NCI-H446 treated with DMSO at 0.1 percent for 48 hours (cell line): Measurements from ENCODE around the gene FCN1.
"Not testable (repeated sequence)": the region's sequence is repeated elsewhere in the genome, so short reads cannot be mapped to it uniquely, and the experiment has no call there.

Source experiments
- DNase-seq: peaks from one replicate; lab custom pipeline; 2025; lab: John Stamatoyannopoulos, UW

The FCN1 gene

DNA sequence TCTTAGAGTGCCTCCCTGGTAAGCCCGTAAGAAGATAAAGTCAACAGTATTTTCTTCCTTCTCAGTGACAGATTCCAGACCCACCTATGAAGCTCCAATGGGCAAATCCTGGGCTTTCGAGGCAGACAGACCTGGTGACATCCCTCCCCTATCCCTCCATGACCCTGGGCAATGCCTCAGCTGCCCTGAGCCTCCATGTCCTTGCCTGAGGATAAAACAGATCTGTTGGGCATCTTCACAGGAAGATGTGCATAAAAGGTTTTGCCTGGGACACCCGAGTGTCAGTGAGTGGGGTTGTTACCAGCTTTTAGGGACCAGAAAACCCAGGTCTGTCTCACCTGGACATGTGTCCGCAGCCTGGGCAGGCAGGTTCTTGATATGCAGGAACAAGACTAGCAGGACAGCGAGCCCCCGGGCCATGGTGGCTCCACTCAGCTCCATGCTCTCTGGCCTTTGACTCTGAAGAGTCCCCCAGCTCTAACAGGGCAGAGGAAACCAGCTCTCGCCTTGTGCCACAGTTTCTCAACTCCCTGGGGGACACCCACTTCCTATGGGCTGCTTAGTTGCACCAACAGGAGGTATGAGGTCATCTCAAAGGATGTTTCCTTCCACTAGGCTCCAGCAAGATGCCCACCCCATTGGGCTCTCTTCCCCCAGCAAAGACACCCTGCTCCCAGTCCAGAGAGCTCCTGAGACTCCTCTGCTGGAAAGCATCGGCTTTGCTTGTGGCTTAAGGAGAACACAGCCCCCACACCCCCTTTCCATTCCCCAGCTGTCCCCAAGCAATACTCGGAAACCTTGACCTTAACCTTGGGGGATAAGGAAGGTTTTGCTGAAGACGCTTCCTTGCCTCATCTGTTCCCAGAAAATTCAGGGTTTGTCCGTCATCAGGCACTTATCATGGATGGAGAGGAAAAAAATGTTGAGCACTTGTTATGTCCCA is at the start of gene FCN1:
FCN1 (minus strand) TSS at position 482 of the 943 bp plus-strand sequence; CDS start at position 441, 41 bp downstream.
- DNase-seq, result no peak

DNA sequence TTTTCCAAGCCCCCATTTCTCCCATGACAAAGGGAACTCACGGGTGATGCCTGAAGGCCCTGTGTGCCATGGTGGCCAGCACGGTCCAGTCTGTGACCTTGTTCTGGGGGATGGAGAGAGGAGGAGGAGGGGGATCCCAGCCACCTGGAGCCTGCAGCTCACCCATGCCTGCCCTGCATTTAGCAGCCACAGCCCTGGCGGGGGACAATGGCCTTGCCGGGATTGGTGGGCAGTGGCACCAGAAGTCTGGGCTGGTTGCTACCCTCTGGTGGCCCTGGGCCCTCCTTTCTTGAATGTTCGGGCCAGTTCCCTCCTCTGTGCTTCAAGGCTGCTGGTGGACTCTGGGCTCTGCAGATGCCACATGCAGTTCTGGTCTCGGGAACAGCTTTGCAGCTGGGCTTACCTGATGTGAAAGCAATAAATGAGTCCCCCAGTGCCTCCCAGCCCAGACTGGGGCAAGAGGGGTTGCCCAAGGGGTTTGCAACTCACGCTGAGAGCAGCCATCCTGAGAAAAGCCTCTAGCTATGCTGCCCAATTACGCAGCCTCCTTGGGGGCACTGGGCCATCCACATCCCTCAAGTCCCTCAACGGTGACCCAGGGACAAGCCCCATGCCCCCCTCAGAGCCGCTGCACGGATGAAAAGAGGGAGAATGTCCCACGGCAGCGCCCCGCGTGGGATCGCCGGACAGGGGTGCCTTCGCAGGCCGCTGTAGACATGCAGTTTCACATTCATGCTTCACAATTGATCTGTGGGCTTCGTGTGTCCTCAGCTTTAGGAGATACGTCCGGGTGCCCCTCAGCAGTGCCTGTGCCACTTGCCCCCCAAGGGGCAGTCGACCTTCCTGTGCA is 49.2 kb upstream of the FCN1 start:
- DNase-seq, result no peak

DNA sequence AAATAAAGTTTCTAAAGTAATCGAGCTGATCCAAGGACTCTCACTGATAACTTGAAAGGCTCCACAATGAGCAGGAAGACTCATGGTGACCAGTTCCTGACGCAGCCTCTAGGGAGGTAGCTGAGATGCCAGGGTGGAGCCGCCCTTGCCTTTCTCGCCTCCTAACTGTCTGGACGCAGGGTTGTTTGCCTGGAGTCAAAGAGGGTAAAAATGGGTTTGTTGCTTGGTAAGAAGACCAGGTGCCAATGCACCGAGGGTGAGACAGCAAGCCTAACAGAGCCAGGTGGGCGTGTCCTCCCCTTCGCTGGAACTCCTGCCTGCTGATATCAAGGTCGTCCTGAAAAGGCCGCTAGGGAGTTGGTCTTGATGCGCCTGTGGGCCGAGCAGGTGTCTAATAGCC is 48.6 kb upstream of the FCN1 start:
- no peak for DNase-seq

DNA sequence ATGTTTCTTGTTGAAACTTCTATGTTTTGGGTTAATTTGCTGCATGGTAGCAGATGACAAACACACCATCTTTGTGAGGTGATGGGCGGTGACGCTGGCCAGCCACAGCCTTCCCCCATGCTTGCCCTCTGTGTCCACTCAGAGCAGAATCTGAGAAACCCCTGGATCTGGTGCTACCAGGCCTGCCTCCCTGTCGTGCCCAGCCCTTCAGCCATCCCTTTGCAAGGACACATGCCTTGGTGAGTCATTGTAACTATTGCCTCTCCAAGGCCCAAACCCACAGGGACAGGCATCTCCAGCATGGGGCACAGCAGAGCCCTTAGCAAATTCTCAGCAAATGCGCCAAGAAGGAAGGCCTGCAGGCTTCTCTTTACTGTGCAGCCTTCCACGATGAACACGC is 48.1 kb upstream of the FCN1 start:
- DNase-seq, result no peak

DNA sequence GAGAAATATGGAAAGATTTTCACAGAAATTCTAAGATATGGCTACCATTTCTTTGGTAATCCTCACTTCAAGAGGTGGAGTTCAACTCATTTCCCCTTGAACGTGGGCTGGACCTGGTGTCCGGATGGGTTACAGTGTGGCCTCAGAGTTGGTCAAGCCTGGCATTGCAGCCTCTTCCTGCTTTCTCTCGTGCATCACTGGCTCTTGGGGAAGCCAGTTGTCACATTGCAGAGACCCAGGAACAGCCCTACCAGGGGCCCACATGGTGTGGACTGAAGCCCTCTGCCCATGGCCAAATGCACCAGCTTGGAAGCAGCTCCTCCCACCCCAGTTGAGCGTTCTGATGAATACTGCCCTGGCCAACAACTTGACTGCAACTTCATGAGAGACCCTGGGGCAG is 47.7 kb upstream of the FCN1 start:
- no peak for DNase-seq

DNA sequence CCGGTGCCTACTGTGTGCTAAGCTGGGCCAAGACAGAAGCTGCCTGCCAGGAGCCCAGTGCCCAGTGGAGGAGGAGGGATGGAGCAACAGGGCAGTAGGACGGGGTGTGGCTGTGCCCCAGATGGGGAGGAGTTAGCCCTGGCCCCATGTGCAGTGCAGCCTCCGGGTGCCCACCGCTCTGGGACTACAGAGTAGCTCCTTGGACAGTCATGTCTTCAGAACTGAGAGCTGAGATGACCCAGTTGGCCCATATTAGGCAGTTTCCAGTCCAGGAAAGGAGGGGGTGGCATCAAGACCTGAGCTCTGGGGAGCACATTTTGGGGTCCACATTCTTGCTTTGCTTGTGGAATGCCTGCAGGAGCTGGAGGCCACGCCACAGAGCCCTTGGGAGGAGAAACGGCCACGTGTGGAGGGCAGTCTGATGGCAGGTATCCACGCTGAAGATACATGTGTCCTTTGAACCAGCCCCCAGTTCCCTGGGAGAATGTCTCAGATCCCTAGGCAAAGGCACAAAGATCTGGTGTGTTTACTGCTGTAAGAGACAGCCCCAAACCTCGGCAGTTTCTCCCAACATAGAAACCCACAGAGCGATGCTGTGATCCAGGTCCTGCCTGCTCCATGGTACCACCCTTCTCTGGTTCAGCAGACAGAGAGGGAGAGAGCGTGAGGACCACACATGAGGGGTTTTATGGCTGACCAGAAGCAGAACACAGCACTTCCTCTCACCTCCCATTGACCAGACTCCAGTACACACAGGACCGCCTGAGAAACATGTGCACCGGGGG is 46.8 kb upstream of the FCN1 start:
- DNase-seq, result no peak

DNA sequence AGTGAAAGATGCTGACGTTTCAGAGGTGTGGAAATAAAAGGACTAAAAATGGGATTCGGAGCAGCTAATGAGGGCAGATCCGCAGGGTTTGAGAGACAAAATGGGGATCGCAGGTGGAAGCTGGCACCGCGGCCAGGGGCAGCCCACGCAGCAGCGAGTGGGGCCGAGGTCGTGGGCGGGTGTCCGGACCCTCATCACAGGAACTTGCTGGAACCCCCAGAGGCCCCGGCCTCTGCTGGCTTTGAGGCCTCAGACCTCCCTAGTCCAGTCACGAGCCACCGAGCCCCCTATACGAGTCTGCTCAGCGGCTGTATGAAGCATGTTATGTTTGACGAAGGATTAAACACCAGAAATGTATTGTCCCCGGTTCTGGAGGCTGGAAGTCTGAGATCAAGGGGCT is 45.8 kb upstream of the FCN1 start:
- DNase-seq, result no peak

DNA sequence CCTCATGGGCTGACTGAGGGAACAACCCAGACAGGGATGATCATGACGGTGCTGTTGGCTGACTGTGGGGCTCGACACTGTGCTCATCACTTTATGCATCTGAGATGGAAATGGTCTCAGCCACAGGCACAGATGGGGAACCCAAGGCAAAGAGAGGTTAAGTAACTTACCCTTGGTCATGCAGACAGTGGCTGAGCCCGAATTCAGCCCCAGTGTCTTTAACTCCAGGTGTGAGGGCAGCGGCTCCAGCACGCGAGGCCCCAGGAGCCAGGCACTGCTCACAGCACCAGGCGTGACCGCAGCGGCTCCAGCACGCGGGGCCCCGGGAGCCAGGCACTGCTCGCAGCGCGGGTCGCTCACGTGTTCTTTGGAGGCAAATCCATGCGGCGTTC is 45.3 kb upstream of the FCN1 start:
- no peak for DNase-seq

DNA sequence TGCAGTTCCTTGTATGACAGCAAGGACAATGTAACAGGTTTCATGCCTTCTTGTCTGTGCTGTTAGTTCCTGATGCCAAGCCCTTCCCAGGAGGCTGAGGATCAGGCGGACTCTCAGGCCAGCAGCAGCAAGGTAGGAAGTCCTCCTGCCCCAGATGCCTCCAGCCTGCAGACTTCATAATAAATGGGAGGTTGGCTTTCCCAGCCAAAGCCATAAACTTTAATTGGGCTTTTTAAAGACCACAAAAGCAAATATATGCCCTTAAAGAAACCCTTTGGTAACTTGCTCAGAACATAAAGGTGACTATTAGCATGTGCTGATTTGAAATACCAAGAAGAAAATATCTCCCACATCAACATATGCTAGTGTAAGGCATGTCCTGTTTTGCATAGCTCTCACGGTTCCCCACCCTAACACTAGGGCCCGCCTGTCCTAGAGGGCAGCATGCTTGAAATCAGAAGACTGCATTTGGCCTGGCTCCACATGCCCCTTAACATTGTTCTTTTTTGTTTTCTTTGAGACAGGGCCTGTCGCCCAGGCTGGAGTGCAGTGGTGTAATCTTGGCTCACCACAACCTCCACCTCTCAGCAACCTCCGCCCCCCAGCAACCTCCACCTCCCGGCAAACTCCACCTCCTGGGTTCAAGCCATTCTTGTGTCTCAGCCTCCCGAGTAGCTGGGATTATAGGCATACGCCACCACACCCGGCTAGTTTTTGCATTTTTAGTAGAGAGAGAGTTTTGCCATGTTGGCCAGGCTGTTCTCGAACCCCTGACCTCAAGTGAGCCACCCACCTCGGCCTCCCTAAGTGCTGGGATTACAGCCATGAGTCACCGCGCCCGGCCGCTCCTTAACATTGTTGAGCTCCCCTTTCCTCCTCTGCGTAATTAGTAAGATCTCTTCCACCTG is 44.6 kb upstream of the FCN1 start:
- no peak for DNase-seq

DNA sequence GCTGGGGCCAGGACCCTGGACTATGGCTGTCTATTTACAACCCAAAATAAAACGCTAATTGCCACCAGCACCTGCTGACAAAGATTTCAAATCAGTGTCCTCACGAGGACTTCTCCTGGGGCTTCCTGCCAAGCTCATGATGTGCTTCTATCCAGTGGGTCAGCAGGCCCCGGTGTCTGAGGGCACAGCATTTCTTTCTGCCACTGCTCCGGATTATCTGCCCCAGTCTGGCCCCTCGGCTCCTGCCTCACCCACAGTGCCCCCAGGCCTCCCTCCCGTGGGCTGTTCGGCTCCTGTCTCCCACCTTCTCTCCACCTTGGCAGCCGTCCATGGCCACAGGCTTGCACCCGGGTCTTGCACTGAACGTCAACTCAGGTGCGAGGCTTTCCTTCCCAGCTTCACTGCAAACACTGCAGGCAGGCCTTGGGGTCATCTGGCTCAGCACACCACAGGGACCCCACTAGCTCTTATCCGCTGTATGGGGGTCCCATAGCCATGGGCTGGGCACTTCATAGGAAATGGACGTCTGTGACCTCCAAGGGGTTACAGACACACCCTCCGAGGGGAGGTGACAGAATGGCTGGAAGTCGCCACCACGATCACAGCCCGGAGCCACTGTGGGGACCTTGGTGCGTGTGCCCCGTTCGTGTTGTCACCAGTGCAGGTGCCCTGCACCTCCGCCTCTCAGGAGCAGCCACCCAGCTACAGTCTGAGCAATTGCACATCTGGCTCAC is 43.8 kb upstream of the FCN1 start:
- DNase-seq, result no peak

DNA sequence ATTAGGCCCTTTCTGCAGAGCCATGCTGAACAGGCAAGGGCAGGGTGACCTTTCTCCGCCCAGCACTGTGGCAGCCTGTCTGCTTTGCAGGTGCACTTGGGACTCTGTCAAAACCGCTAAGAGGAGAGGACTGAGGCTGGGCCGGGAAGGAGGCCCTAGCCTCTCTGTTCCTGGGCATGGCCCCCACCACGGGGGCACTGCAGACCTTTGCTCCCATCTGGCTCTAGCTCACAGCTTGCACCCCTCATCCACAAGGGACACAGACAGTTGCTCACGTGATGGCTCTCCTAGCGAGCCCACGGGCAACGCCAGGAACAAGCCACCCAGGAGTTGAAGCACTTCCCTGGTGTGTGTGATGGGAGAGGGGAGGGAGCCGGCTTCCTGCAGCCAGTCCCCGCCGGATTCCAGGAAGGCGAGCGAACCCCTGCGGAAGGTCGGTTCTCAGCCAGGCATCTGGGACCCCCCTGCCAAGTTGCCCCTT is 43.0 kb upstream of the FCN1 start:
- no peak for DNase-seq

DNA sequence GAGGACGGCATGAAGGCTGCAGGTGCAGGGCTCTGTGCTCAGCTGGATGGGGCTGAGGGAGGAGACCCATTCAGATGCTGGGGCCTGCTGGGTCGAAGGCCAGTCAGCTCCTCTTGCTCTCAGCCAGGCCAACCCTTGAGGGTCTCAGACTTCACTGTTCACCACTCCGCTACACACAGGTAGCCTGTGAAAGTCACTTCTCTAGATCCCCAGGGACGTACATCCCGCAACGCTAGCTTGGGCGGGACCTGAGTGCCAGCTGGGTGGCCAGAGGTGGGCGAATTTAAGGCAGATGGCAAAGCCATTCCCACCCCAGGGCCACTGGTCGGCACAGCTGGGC is 42.2 kb upstream of the FCN1 start:
- no peak for DNase-seq

DNA sequence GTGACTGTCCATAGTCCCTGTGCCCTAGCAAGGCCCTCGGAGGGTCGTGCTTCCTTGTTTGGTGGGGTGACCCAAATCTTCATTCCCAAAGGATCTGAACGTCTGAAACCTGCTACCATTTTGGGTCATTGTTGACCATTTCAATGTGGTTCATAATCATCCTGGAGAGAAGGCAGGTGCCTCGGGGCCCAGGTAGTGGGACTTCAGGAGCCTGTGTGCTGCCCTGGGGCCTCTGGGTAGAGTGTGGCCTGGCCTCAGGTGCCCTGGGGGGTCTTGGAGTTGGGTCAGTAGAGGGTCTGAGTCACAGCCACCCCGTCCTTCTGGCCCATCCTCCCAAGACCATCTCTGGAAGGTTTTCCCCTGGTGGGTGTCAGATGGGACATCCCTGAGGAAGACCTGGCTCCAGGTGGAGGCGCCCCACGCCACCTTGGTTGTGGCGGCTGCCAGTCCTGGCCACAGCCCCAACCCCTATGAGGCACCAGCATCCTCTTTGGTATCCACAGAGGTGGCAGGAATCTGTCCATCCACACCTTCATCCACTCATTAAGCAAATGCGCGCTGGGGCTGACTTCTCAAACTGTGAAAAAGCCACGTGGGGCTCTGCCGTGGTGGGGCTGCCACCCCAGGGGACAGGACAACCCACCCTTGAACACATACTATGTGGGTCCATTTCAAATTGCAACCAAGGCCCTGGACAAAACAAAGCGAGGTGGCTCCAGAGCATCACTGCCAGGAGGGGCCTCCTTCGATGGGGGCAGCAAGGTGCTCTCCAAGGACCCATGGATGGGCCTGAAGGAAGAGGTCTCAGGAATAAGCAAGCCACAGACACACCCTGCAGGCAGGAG is 41.6 kb upstream of the FCN1 start:
- no peak for DNase-seq

DNA sequence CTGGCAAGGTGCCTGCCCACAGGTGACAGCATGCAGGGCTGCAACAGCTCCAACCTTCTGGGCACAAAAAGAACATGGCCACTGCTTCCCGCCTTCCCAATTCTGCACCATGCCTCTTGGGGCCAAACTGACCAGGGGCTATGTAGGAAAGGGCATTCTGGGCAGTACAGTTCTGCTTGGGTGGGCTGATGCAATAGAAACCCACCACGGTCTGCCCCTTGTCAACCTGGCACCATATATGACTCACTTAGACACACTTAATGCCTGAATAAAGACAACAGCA is 40.2 kb upstream of the FCN1 start:
- no peak for DNase-seq

DNA sequence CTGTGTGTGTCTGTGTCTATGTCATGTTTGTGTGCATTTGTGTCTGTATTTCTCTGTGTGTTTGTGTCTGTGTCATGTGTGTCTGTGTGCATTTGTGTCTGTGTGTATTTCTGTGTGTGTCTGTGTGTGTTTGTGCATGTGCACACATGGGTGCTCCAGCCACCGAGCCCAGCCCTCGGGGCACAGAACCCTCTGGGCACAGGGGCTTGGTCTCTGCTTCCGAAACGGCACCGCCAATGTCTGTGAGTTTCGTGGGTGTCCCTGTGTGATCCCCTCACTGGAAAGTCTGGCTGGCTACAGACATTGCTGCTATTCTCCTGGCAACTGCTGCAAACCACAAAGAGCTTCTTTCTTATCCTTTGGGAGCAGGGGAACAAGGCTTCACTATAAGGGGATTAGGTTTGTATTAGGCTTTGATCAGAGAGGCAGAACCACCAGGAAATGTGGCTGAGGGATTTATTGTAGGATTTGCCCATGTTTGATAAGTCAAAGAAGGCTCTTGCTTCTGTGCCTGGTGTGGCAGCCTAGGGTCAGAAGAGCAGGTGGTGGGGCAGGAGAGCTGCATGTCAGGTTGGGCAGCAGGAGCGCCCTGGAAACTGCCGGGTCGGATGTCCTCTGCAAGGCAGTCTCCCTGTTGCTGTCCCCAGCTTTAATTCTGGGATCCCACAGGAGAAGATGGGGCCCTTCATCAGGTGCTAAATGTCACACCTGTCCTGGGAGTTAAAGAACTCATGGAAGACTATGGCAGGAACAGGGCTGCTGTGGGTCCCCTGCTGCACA is 39.6 kb upstream of the FCN1 start:
- no peak for DNase-seq

DNA sequence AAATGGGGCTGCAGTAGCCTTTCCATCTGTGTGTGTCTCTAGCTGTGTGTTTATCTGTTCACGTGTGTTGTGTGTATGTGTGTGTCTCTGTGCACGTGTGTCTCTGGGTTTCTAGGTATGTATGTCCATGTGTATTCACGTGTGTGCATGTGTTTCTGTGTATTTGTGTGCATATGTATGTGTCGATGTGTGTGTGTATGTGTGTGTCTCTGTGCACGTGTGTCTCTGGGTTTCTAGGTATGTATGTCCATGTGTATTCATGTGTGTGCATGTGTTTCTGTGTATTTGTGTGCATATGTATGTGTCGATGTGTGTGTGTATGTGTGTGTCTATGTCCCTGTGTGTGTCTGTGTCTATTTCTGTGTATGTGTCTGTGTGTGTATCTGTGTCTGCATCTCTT is 38.7 kb upstream of the FCN1 start:
- DNase-seq, result not testable (repeated sequence)

DNA sequence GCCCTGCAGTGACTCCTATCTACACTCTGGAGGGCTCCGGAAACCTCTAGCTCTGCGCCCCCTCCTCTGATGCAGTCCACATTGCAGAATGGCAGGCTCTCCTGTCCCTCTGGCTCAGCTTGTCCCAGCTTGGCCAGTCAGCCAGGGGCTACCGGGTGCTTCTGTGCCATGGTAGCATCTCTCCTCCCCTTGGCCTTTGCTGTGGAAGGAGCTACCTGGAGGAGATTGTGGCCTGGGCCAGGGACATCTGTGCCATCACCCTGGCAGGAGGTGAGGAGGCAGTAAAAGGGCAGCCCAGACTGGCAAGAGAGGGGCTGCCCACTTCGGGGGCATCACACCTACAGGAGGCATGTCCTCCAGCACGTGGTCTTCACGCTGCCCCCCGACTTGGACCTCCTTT is 38.1 kb upstream of the FCN1 start:
- no peak for DNase-seq

DNA sequence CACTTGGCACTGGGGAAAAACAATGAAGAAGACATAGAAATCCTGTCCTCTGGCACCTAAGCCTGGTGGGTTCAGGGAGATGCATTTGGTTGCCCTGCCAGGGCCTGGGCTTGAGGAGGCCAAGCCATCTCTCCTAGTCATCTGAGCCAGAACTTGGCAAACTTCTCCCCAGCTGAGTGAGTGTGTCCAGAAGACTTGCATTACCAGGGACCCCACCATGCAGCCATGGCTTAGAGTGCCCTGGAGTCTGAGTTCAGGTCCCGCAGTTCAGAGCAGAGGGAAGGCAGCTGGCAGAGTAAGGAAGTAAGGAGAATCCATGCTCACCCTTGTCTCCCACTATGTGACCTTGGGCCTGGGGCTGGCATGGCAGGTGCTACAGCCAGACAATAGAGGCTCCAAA is 37.4 kb upstream of the FCN1 start:
- DNase-seq, result no peak

DNA sequence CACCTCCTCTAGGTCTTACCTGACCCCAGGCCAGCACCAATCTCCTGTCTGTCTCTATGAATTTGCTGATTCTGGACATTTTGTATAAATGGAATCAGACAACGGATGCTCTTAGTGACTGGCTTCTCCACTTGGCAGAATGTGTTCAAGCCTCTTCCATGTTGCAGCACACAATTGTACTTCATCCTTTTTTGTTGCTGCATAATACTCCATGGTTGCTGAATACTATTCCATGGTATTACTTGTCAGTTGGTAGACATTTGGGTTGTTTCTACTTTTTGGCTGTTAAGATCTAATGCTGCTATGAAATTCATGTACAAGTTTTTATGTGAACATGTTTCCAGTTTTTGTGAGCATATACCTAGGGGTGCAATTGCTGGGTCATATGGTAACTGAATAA is 34.3 kb upstream of the FCN1 start:
- DNase-seq, result no peak
